Stimulated activated naive CD8-positive, alpha-beta T cell treated with anti-CD3 and anti-CD28 coated beads, Interleukin-15, amount 100 ng/mL, for 72 hours (primary cell): ENCODE measurements around the gene HES3.

Source experiments
- ATAC-seq: fragments of 150-1000 bp; cut with Tn5 transposase; 2 replicates; pipeline ENCODE4 v1.10.0; 2021; ENCODE audit warnings: mild to moderate bottlenecking, moderate library complexity
- DNase-seq, 2 donors: peaks; one replicate each; pipeline ENCODE4 v3.0.0; 2021 to 2022
- H3K27ac Mint-ChIP-seq, 2 donors: one replicate each; pipeline ENCODE4 v1.8.0; 2022; ENCODE audit warnings: mild to moderate bottlenecking in 2 of 2, mixed read lengths in 2 of 2, moderate library complexity in 2 of 2
- H3K27me3 Mint-ChIP-seq: one replicate; pipeline ENCODE4 v1.8.0; 2022; ENCODE audit warnings: mixed read lengths
- H3K4me1 Mint-ChIP-seq: one replicate; pipeline ENCODE4 v1.8.0; 2022; ENCODE audit warnings: mild to moderate bottlenecking, mixed read lengths
- H3K4me3 Mint-ChIP-seq, 2 donors: one replicate each; pipeline ENCODE4 v1.8.0; 2022; ENCODE audit warnings: mild to moderate bottlenecking in 2 of 2, mixed read lengths in 2 of 2, moderate library complexity in 1 of 2
- H3K9me3 Mint-ChIP-seq, 2 donors: one replicate each; pipeline ENCODE4 v1.8.0; 2022; ENCODE audit warnings: mixed read lengths in 2 of 2

Gene HES3

DNA sequence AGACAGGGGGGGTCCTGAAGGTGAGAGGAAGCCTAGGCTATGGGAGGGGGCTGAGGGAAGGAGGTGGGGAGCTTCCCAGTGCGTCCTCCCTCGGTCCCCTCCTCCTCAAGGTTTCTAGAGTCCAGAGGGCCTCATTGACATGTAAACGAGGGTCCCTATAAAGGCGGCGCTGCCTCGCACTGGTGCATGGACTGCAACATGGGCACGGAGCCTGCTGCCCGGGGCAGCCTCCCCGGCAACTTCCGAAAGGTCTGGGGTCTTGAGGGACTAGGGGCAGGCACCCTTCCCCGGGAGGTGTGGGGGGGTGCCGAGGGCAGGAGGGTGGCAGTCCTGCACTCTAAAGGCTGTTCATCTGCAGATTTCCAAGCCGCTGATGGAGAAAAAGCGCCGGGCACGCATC is at the start of gene HES3:
Gene HES3, plus strand, starts transcription at position 187 of the 400 bp plus-strand sequence. Its CDS starts 187 bp downstream, at position 374.
- H3K4me1 Mint-ChIP-seq, result peaks cover 32% of the 10 kb centered on the region
- H3K27ac Mint-ChIP-seq, result no peak within 1 kb of the TSS
- peaks cover 88% of the 10 kb centered on the region for H3K27me3 Mint-ChIP-seq
- no peak for DNase-seq
- H3K9me3 Mint-ChIP-seq, result no peaks in the 10 kb centered on the region
- ATAC-seq, result no peak
- H3K4me3 Mint-ChIP-seq, result peak within 1 kb of the TSS in 1 of 2 donors; percentile 6

DNA sequence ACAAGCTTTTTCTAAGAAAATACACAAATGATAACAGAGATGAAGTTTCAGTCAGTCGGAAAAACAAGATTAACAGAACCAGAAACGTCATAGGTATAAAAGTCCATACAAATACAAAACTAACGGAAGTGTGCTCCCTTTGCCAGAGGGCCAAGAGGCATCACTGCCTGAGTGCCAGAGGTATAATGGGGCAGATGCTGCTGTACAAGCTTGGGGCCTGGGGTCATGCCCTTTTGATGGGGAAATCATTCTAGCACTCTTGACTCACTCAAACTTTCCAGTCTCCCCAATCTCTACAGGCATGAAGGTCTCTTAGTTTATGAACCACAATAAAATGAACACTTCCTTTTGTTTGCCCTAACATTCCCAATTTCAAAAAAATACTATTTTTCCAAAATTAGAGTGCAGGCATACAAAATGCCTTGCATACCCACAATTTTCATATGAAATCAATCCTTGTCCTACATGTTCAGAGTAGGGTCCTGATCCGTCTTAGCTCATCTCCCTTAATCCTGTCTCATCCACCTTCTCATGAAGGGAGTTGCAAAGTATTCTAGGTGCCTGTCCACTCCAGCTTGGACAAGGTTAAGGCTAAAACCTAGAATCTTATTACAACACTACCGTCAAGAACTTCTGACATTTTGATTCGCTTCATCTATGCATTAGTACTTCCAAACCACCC is 46.1 kb upstream of the HES3 start:
- ATAC-seq (no peak), DNase-seq (no peak)
- Mint-ChIP-seq H3K4me1 (peaks cover 56% of the 10 kb centered on the region), H3K9me3 (peaks cover 0 to 4% of the 10 kb centered on the region in 2 donors), H3K4me3 (peak overlapping the region; percentile 92 to 94), H3K27me3 (no peaks in the 10 kb centered on the region), H3K27ac (peak overlapping the region; percentile 98)

DNA sequence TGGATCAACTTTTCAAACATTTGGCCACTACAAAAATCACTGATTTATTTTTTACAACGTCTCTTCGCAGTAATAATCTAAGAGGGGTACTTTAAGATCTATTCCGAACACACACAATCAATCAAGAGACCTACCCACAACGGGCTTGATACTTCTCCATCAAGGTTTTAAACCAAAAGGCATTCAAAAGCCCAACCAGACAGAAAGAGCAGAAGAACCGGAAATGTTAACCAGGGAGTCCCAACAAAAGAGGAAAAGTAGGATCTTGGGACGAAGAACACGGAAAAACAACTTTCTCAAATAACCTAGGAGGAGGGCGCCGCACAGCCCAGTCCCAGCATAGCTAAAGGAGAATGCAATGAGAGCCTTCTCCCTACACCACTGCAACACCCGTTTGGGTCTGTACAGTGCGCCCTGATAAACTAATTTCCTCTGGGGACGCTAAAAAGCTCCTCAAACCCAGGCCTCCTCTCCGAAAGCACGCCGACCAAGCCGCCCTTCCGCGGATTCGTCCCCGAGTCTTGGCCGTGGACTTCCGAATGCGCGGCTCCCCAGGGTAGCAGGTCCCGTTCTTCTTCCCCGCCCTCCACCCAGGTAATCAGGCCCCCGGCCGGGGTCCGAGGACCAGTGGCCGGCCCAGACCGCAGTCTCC is 45.2 kb upstream of the HES3 start:
- Mint-ChIP-seq H3K4me1 (peaks cover 53% of the 10 kb centered on the region), H3K27ac (peak overlapping the region; percentile 98), H3K27me3 (no peaks in the 10 kb centered on the region), H3K9me3 (peaks cover 0 to 4% of the 10 kb centered on the region in 2 donors), H3K4me3 (peak overlapping the region; percentile 92 to 94)
- DNase-seq (no peak), ATAC-seq (peak; percentile 26)

- Mint-ChIP-seq H3K4me3 (peak within 1 kb of the TSS; percentile 92 to 94), H3K9me3 (peaks cover 0 to 4% of the 10 kb centered on the region in 2 donors), H3K4me1 (peaks cover 54% of the 10 kb centered on the region), H3K27ac (peak within 1 kb of the TSS; percentile 98), H3K27me3 (no peaks in the 10 kb centered on the region)
- peak; percentile 99 for ATAC-seq
- peak; percentile 96 to 98 for DNase-seq
Measured at GRCh38 chr1:6199298-6200187, 44.4 kb upstream of the HES3 start, which contains the start of gene RPL22. TSS of gene RPL22 (minus strand) at chr1:6199595. CDS start at chr1:6199573, 22 bp downstream.

DNA sequence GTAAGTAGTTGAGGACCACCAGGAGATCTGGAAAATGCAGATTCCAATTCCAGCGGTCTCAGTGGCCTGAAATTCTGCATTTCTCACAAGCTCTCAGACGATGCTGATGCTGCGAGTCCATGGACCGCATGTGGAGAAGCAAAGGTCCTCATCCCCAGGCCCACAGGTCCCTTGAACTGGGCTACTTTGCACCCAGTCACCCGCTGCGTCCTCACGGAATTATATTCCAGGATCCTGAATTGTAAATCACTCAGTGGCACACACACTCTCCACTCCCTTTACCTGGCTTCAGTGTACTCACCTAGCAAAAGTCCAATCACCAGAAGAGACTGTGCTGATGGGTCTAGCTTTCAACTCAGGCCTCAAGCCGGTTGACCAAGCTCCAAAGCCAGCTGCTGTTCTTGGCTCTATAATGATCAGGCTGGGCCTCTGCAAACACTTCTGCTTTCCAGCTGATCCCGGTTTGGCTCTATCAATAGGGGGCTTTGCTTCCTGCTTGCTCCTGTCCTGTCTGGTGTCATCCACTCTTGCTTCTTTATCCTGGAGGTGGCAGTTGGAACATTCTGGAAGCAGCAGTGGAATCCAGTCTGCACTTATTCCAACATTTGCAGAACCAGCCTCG is 43.7 kb upstream of the HES3 start:
- Mint-ChIP-seq H3K27ac (peak overlapping the region; percentile 98), H3K27me3 (no peaks in the 10 kb centered on the region), H3K9me3 (peaks cover 0 to 4% of the 10 kb centered on the region in 2 donors), H3K4me3 (peak overlapping the region; percentile 92 to 94), H3K4me1 (peaks cover 60% of the 10 kb centered on the region)
- DNase-seq (no peak), ATAC-seq (no peak)

- H3K27me3 Mint-ChIP-seq, result peaks cover 12% of the 10 kb centered on the region
- DNase-seq (no peak), ATAC-seq (no peak)
- H3K4me3 Mint-ChIP-seq, result no peak overlapping the region
- H3K9me3 Mint-ChIP-seq, result peaks cover 0 to 4% of the 10 kb centered on the region in 2 donors
- H3K27ac Mint-ChIP-seq, result no peak overlapping the region
- H3K4me1 Mint-ChIP-seq, result peaks cover 52% of the 10 kb centered on the region
Measured at GRCh38 chr1:6202256-6202655, 41.7 kb upstream of the HES3 start.

- DNase-seq (peak; percentile 63 to 78), ATAC-seq (peak; percentile 84)
- Mint-ChIP-seq H3K9me3 (no peaks in the 10 kb centered on the region), H3K4me1 (peaks cover 42% of the 10 kb centered on the region), H3K4me3 (peak within 1 kb of the TSS; percentile 84 to 85), H3K27me3 (peaks cover 49% of the 10 kb centered on the region), H3K27ac (peak within 1 kb of the TSS; percentile 13 to 48)
Measured at GRCh38 chr1:6205849-6206519, 38.0 kb upstream of the HES3 start, which contains the start of gene RNF207. TSS of gene RNF207 (plus strand) at chr1:6206119. CDS start at chr1:6206536, 417 bp downstream.

- Mint-ChIP-seq H3K27me3 (peaks cover 54% of the 10 kb centered on the region), H3K27ac (no peak overlapping the region), H3K4me1 (peaks cover 37% of the 10 kb centered on the region), H3K4me3 (peak overlapping the region; percentile 75 to 84), H3K9me3 (no peaks in the 10 kb centered on the region)
- peak; percentile 10 for ATAC-seq
- no peak for DNase-seq
Measured at GRCh38 chr1:6206520-6206855, 37.5 kb upstream of the HES3 start.

- DNase-seq, result no peak
- Mint-ChIP-seq H3K27ac (no peak overlapping the region), H3K9me3 (no peaks in the 10 kb centered on the region), H3K4me1 (peaks cover 36% of the 10 kb centered on the region), H3K4me3 (peak overlapping the region; percentile 75 to 84), H3K27me3 (peaks cover 62% of the 10 kb centered on the region)
- ATAC-seq, result no peak
Measured at GRCh38 chr1:6207075-6207885, 36.7 kb upstream of the HES3 start.

- no peak overlapping the region for H3K27ac Mint-ChIP-seq
- ATAC-seq (no peak), DNase-seq (no peak)
- peaks cover 68% of the 10 kb centered on the region for H3K27me3 Mint-ChIP-seq
- peaks cover 36% of the 10 kb centered on the region for H3K4me1 Mint-ChIP-seq
- peak overlapping the region in 1 of 2 donors; percentile 37 for H3K4me3 Mint-ChIP-seq
- H3K9me3 Mint-ChIP-seq, result no peaks in the 10 kb centered on the region
Measured at GRCh38 chr1:6207921-6208320, 36.1 kb upstream of the HES3 start.

DNA sequence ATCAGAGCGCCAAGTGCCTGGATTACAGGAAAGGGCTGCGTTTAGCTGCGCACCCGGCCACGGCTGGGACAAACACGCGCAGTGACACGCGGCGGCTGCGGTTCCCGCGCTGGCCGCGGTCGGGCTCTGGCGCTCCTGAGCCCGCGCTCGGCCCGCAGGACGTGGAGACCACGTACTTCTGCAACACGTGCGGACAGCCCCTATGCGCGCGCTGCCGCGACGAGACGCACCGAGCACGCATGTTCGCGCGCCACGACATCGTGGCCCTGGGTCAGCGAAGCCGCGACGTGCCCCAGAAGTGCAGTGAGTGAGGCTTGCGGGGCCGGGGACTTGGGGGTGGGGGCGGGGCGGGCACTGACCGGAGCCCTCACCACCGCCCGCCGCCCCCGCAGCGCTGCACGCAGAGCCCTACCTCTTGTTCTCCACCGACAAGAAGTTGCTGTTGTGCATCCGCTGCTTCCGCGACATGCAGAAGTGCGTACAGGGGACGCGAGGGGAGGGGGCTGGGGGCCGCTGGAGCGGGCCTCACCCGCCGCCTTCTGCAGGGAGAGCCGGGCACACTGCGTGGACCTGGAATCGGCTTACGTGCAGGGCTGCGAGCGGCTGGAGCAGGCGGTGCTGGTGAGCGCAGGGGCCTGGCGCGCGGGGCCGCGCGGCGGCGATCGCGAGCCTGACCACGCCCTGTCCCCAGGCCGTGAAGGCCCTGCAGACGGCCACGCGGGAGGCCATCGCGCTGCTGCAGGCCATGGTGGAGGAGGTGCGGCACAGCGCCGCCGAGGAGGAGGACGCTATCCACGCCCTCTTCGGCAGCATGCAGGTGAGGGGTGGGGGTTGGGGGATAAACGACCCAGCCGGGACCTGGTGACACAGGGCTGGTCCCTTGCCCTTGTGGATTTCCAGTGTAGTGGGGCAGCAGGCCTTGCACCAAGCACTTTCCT is 35.0 kb upstream of the HES3 start:
- peak overlapping the region; percentile 37 to 67 for H3K4me3 Mint-ChIP-seq
- peak in 1 of 2 donors; percentile 26 for DNase-seq
- H3K27me3 Mint-ChIP-seq, result peaks cover 79% of the 10 kb centered on the region

GRCh38 chr1:6209661-6210580 is 34.1 kb upstream of the HES3 start:
- peak; percentile 21 for ATAC-seq
- H3K4me3 Mint-ChIP-seq, result peak overlapping the region in 1 of 2 donors; percentile 67
- peaks cover 87% of the 10 kb centered on the region for H3K27me3 Mint-ChIP-seq
- H3K27ac Mint-ChIP-seq, result no peak overlapping the region
- H3K4me1 Mint-ChIP-seq, result peaks cover 31% of the 10 kb centered on the region
- peak in 1 of 2 donors; percentile 26 for DNase-seq
- H3K9me3 Mint-ChIP-seq, result no peaks in the 10 kb centered on the region

More for the DNA sequence above, 35.0 kb upstream of the HES3 start:
- peak; percentile 35 for ATAC-seq
- H3K9me3 Mint-ChIP-seq, result no peaks in the 10 kb centered on the region
- H3K27ac Mint-ChIP-seq, result no peak overlapping the region
- H3K4me1 Mint-ChIP-seq, result peaks cover 36% of the 10 kb centered on the region
